WTC11 (cell line): ENCODE measurements around the gene SLC30A9. TPM values are rescaled to one million over a fixed set of nuclear protein-coding genes. Genes with fewer than 3 reads are reported as not detected.

Source experiments
- ATAC-seq: fragments of 200-7000 bp; cut with Tn5 transposase; 2 replicates; pipeline ENCODE4 v1.10.0; 2021; ENCODE audit warnings: mild to moderate bottlenecking, moderate library complexity
- CTCF ChIA-PET: fragments of 300-600 bp; sonication (Branson Sonifier 250); formaldehyde crosslinking; loops from one replicate; lab custom pipeline; 2021; ENCODE audit warnings: antibody characterized with exemption; lab: Charles Lee
- POLR2A ChIA-PET: fragments of 350-600 bp; sonication (Branson Sonifier 250); formaldehyde crosslinking; loops from one replicate; lab custom pipeline; 2021; ENCODE audit warnings: antibody characterized with exemption; lab: Charles Lee
- DNase-seq: peaks from one replicate; pipeline ENCODE4 v3.0.0; 2021; ENCODE audit warnings: low spot score
- H3K27ac Mint-ChIP-seq: 2 replicates; pipeline ENCODE4 v1.8.0; 2021; ENCODE audit warnings: mixed read lengths
- H3K27me3 Mint-ChIP-seq: 2 replicates; pipeline ENCODE4 v1.8.0; 2021; ENCODE audit warnings: low read depth, mild to moderate bottlenecking, moderate library complexity, mixed read lengths
- H3K36me3 Mint-ChIP-seq: 2 replicates; pipeline ENCODE4 v1.8.0; 2021; ENCODE audit warnings: mixed read lengths
- H3K4me1 Mint-ChIP-seq: 2 replicates; pipeline ENCODE4 v1.8.0; 2022; ENCODE audit warnings: mixed read lengths
- H3K4me3 Mint-ChIP-seq: 2 replicates; pipeline ENCODE4 v1.8.0; 2021; ENCODE audit warnings: mild to moderate bottlenecking, moderate library complexity, mixed read lengths
- H3K9me3 Mint-ChIP-seq: 2 replicates; pipeline ENCODE4 v1.8.0; 2021; ENCODE audit warnings: mixed read lengths
- ATF3 ChIP-seq: sonication (generic); formaldehyde crosslinking; conservative IDR thresholded peaks from 2 replicates; pipeline ENCODE4 v1.8.1; 2022; ENCODE audit warnings: mild to moderate bottlenecking, missing genetic modification reagents
- ELF4 ChIP-seq: sonication (generic); formaldehyde crosslinking; IDR thresholded peaks from 2 replicates; pipeline ENCODE4 v1.8.1; 2022; ENCODE audit warnings: low read depth, mild to moderate bottlenecking, moderate library complexity, missing genetic modification reagents
- EMX1 ChIP-seq: fragments of 250-450 bp; sonication (Bioruptor Pico); IDR thresholded peaks from 2 replicates; pipeline ENCODE4 v1.8.0; 2021; ENCODE audit warnings: mild to moderate bottlenecking
- FOXP1 ChIP-seq: sonication (generic); formaldehyde crosslinking; IDR thresholded peaks from 2 replicates; pipeline ENCODE4 v1.8.0; 2022; ENCODE audit warnings: missing genetic modification reagents, mild to moderate bottlenecking, moderate library complexity, borderline replicate concordance
- GABPB1 ChIP-seq: sonication (generic); formaldehyde crosslinking; IDR thresholded peaks from 2 replicates; pipeline ENCODE4 v1.8.1; 2023; ENCODE audit warnings: mild to moderate bottlenecking, missing genetic modification reagents
- GTF2I ChIP-seq: fragments of 250-450 bp; sonication (Bioruptor Pico); conservative IDR thresholded peaks from 2 replicates; pipeline ENCODE4 v1.4.0; 2021; ENCODE audit warnings: mild to moderate bottlenecking
- IRF1 ChIP-seq: sonication (generic); formaldehyde crosslinking; IDR thresholded peaks from 2 replicates; pipeline ENCODE4 v1.8.0; 2023; ENCODE audit warnings: missing genetic modification reagents
- JAZF1 ChIP-seq: fragments of 250-450 bp; sonication (Bioruptor Pico); IDR thresholded peaks from 2 replicates; pipeline ENCODE4 v1.9.0; 2021; ENCODE audit warnings: moderate library complexity, mild to moderate bottlenecking, inconsistent platforms
- KAT7 ChIP-seq: sonication (generic); formaldehyde crosslinking; IDR thresholded peaks from 2 replicates; pipeline ENCODE4 v1.8.1; 2023; ENCODE audit warnings: missing genetic modification reagents, mild to moderate bottlenecking, borderline replicate concordance
- NFE2L1 ChIP-seq: sonication (generic); formaldehyde crosslinking; IDR thresholded peaks from 2 replicates; pipeline ENCODE4 v1.8.1; 2023; ENCODE audit warnings: missing genetic modification reagents
- OVOL2 ChIP-seq: fragments of 250-450 bp; sonication (Bioruptor Pico); IDR thresholded peaks from 2 replicates; pipeline ENCODE4 v1.9.0; 2021; ENCODE audit warnings: mild to moderate bottlenecking, borderline replicate concordance
- SMAD3 ChIP-seq: sonication (generic); formaldehyde crosslinking; IDR thresholded peaks from 2 replicates; pipeline ENCODE4 v1.8.0; 2022; ENCODE audit warnings: missing genetic modification reagents, mild to moderate bottlenecking, borderline replicate concordance
- SMAD4 ChIP-seq: sonication (generic); formaldehyde crosslinking; IDR thresholded peaks from 2 replicates; pipeline ENCODE4 v1.8.0; 2022; ENCODE audit warnings: mild to moderate bottlenecking, missing genetic modification reagents
- TCF7 ChIP-seq: sonication (generic); formaldehyde crosslinking; IDR thresholded peaks from 2 replicates; pipeline ENCODE4 v1.8.0; 2022; ENCODE audit warnings: mild to moderate bottlenecking, low read depth, missing genetic modification reagents, moderate library complexity
- TEAD1 ChIP-seq: sonication (generic); formaldehyde crosslinking; IDR thresholded peaks from 2 replicates; pipeline ENCODE4 v1.8.0; 2022; ENCODE audit warnings: mild to moderate bottlenecking, missing genetic modification reagents
- ZBTB43 ChIP-seq: sonication (generic); formaldehyde crosslinking; IDR thresholded peaks from 2 replicates; pipeline ENCODE4 v1.8.1; 2023; ENCODE audit warnings: mild to moderate bottlenecking, missing genetic modification reagents
- ZNF121 ChIP-seq: sonication (generic); formaldehyde crosslinking; IDR thresholded peaks from 2 replicates; pipeline ENCODE4 v1.8.0; 2023; ENCODE audit warnings: missing genetic modification reagents
- ZNF263 ChIP-seq: sonication (generic); formaldehyde crosslinking; IDR thresholded peaks from 2 replicates; pipeline ENCODE4 v1.8.1; 2022; ENCODE audit warnings: low read depth, mild to moderate bottlenecking, moderate library complexity, missing genetic modification reagents
- ZNF317 ChIP-seq: sonication (generic); formaldehyde crosslinking; IDR thresholded peaks from 2 replicates; pipeline ENCODE4 v1.8.1; 2023; ENCODE audit warnings: low read depth, mild to moderate bottlenecking, moderate library complexity, missing genetic modification reagents, borderline replicate concordance
- ZNF396 ChIP-seq: fragments of 250-450 bp; sonication (Bioruptor Pico); IDR thresholded peaks from 2 replicates; pipeline ENCODE4 v1.8.0; 2021; ENCODE audit warnings: mild to moderate bottlenecking, moderate library complexity, borderline replicate concordance
- total RNA-seq: library from RNA; stranded (reverse); gene quantifications from 3 replicates; pipeline ENCODE4 v1.2.3, GENCODE V29; 2021
- TF ChIP-seq, protein P1 (sequence below): sonication (generic); formaldehyde crosslinking; IDR thresholded peaks from 2 replicates; pipeline ENCODE4 v1.8.0; 2022; ENCODE audit warnings: mild to moderate bottlenecking, missing genetic modification reagents
- TF ChIP-seq, protein P2 (sequence below): sonication (generic); formaldehyde crosslinking; conservative IDR thresholded peaks from 2 replicates; pipeline ENCODE4 v1.8.1; 2023; ENCODE audit warnings: mild to moderate bottlenecking, low read depth, missing genetic modification reagents, moderate library complexity
- TF ChIP-seq, protein P3 (sequence below): fragments of 250-450 bp; sonication (Bioruptor Pico); conservative IDR thresholded peaks from 2 replicates; pipeline ENCODE4 v1.9.0; 2021; ENCODE audit warnings: mild to moderate bottlenecking
- TF ChIP-seq, protein P4 (sequence below): sonication (generic); formaldehyde crosslinking; IDR thresholded peaks from 2 replicates; pipeline ENCODE4 v1.8.1; 2022; ENCODE audit warnings: low read depth, missing genetic modification reagents, borderline replicate concordance
- TF ChIP-seq, protein P5 (sequence below): sonication (generic); formaldehyde crosslinking; IDR thresholded peaks from 2 replicates; pipeline ENCODE4 v1.8.0; 2022; ENCODE audit warnings: mild to moderate bottlenecking, missing genetic modification reagents

SLC30A9 gene
- total RNA-seq, 1 experiment from 2014 or later = 70.1 TPM

- Mint-ChIP-seq H3K4me1 (peaks cover 1% of the 10 kb centered on the region), H3K36me3 (peaks cover 18% of the 10 kb centered on the region), H3K4me3 (no peak overlapping the region), H3K9me3 (peaks cover 19% of the 10 kb centered on the region), H3K27me3 (no peaks in the 10 kb centered on the region), H3K27ac (no peak overlapping the region)
- ATAC-seq (no peak), DNase-seq (no peak)
- no peak for TF ChIP-seq KAT7
- no peak for TF ChIP-seq OVOL2 (CRISPR knock-in tag)
- TF ChIP-seq ZNF317 = no peak
- no peak for TF ChIP-seq ZNF263 (CRISPR knock-in tag)
- TF ChIP-seq ELF4 (CRISPR knock-in tag) = no peak
- no peak for TF ChIP-seq GABPB1
- TF ChIP-seq TEAD1 (CRISPR knock-in tag) = no peak
- no peak for TF ChIP-seq NFE2L1 (CRISPR knock-in tag)
- no peak for TF ChIP-seq ZNF396 (CRISPR knock-in tag)
- no peak for TF ChIP-seq ATF3 (CRISPR knock-in tag)
- CTCF ChIA-PET = no interaction called here
- POLR2A ChIA-PET = no interaction called here
These were observed 25.9 kb upstream of the SLC30A9 start for GRCh38 chr4:41964401-41964800.

GRCh38 chr4:41967392-41967791 lies 22.9 kb upstream of the SLC30A9 start:
- DNase-seq = no peak
- no peaks in the 10 kb centered on the region for H3K27me3 Mint-ChIP-seq
- TF ChIP-seq EMX1 (CRISPR knock-in tag) = no peak
- TF ChIP-seq GTF2I (CRISPR knock-in tag) = no peak
- TF ChIP-seq, protein P1, sequence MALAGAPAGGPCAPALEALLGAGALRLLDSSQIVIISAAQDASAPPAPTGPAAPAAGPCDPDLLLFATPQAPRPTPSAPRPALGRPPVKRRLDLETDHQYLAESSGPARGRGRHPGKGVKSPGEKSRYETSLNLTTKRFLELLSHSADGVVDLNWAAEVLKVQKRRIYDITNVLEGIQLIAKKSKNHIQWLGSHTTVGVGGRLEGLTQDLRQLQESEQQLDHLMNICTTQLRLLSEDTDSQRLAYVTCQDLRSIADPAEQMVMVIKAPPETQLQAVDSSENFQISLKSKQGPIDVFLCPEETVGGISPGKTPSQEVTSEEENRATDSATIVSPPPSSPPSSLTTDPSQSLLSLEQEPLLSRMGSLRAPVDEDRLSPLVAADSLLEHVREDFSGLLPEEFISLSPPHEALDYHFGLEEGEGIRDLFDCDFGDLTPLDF (CRISPR knock-in tag) = no peak
- no peak for TF ChIP-seq FOXP1 (CRISPR knock-in tag)
- TF ChIP-seq, protein P2, sequence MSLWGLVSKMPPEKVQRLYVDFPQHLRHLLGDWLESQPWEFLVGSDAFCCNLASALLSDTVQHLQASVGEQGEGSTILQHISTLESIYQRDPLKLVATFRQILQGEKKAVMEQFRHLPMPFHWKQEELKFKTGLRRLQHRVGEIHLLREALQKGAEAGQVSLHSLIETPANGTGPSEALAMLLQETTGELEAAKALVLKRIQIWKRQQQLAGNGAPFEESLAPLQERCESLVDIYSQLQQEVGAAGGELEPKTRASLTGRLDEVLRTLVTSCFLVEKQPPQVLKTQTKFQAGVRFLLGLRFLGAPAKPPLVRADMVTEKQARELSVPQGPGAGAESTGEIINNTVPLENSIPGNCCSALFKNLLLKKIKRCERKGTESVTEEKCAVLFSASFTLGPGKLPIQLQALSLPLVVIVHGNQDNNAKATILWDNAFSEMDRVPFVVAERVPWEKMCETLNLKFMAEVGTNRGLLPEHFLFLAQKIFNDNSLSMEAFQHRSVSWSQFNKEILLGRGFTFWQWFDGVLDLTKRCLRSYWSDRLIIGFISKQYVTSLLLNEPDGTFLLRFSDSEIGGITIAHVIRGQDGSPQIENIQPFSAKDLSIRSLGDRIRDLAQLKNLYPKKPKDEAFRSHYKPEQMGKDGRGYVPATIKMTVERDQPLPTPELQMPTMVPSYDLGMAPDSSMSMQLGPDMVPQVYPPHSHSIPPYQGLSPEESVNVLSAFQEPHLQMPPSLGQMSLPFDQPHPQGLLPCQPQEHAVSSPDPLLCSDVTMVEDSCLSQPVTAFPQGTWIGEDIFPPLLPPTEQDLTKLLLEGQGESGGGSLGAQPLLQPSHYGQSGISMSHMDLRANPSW (CRISPR knock-in tag) = no peak
- TF ChIP-seq ELF4 (CRISPR knock-in tag) = no peak
- TF ChIP-seq SMAD3 (CRISPR knock-in tag) = no peak
- TF ChIP-seq, protein P3, sequence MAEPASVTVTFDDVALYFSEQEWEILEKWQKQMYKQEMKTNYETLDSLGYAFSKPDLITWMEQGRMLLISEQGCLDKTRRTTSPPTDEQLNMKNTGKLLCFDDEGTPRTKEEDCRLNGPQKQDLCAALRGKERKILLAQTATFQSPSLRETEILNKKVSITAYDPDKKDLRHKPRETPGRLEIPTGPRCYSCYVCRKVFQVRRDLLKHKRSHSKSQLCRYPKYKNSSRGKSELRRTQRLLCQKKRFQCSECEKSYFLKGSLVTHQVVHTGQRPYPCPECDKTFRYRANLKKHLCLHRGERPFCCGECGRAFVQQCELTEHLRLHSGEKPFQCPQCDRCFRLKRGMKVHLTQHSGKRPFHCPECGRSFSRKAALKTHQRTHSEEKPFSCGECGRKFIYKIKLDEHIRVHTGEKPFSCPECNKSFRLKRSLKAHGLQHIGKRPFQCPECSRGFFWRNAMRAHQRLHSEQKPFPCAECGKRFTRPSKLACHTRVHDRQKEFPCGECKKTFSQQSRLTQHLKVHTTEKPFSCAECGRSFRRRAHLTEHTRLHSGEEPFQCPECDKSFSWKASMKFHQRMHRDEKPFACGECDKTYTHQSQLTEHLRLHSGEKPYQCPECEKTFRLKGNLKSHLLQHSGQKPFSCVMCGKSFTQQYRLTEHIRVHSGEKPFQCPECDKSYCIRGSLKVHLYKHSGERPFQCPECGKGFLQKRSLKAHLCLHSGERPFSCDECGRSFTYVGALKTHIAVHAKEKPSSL (CRISPR knock-in tag) = no peak
- no peak for TF ChIP-seq ZNF121 (CRISPR knock-in tag)
- no peak for TF ChIP-seq IRF1 (CRISPR knock-in tag)
- TF ChIP-seq ZNF263 (CRISPR knock-in tag) = no peak
- TF ChIP-seq, protein P4, sequence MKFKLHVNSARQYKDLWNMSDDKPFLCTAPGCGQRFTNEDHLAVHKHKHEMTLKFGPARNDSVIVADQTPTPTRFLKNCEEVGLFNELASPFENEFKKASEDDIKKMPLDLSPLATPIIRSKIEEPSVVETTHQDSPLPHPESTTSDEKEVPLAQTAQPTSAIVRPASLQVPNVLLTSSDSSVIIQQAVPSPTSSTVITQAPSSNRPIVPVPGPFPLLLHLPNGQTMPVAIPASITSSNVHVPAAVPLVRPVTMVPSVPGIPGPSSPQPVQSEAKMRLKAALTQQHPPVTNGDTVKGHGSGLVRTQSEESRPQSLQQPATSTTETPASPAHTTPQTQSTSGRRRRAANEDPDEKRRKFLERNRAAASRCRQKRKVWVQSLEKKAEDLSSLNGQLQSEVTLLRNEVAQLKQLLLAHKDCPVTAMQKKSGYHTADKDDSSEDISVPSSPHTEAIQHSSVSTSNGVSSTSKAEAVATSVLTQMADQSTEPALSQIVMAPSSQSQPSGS = no peak
- no peak for TF ChIP-seq JAZF1 (CRISPR knock-in tag)
- TF ChIP-seq SMAD4 (CRISPR knock-in tag) = no peak
- TF ChIP-seq ZBTB43 = no peak
- no peak for TF ChIP-seq TCF7
- TF ChIP-seq, protein P5, sequence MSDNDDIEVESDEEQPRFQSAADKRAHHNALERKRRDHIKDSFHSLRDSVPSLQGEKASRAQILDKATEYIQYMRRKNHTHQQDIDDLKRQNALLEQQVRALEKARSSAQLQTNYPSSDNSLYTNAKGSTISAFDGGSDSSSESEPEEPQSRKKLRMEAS (CRISPR knock-in tag) = no peak
- TF ChIP-seq, all 79 proteins: peak for 0
- Mint-ChIP-seq H3K9me3 (peaks cover 43% of the 10 kb centered on the region), H3K4me3 (no peak overlapping the region), H3K4me1 (0 out of 2 replicates have a peak, but pooled peaks cover 2% of the 10 kb centered on the region), H3K27ac (no peak overlapping the region), H3K36me3 (peaks cover 37% of the 10 kb centered on the region)
- POLR2A ChIA-PET = no interaction called here
- ATAC-seq = no peak
- CTCF ChIA-PET = no interaction called here
